CD14-positive monocyte (primary cell): ENCODE data around the gene ADGRF3. TPM values are rescaled to one million over a fixed set of nuclear protein-coding genes. Genes with fewer than 3 reads are reported as not detected.

Experiments used
- DNase-seq, 3 donors: peaks; one replicate each; pipeline ENCODE4 v3.0.0-alpha.2; 2011 to 2022
- H2AFZ ChIP-seq: 2 replicates; pipeline ENCODE4 v1.6.0; 2012; ENCODE audit warnings: mild to moderate bottlenecking, low read depth, low read length, inconsistent platforms; ENCODE audit not compliant: insufficient read depth, poor library complexity, severe bottlenecking
- H3K27ac ChIP-seq, 2 donors: 1 replicate in 1 of 2; 2 replicates in 1 of 2; pipeline ENCODE4 v1.5.1; 2012 to 2013; ENCODE audit warnings: low read length in 2 of 2, control low read depth in 1 of 2, inconsistent platforms in 1 of 2, low read depth in 1 of 2, mild to moderate bottlenecking in 1 of 2
- H3K27me3 ChIP-seq, 2 donors: one replicate each; pipeline versions ENCODE4 v1.6.0 to v1.6.1; 2011 to 2013; ENCODE audit warnings: low read length in 2 of 2; ENCODE audit not compliant: control insufficient read depth in 2 of 2, insufficient read depth in 2 of 2
- H3K36me3 ChIP-seq, 2 donors: replicated peaks in 1 of 2; 1 replicate in 1 of 2; 2 replicates in 1 of 2; pipeline versions ENCODE4 v1.5.1 to v1.6.1; 2012 to 2013; ENCODE audit warnings: low read length in 2 of 2, control low read depth in 1 of 2, inconsistent platforms in 1 of 2, mild to moderate bottlenecking in 1 of 2; ENCODE audit not compliant: insufficient read depth in 2 of 2, control insufficient read depth in 1 of 2
- H3K4me1 ChIP-seq, 2 donors: 1 replicate in 1 of 2; 2 replicates in 1 of 2; pipeline versions ENCODE4 v1.5.1 to v1.6.1; 2012 to 2013; ENCODE audit warnings: low read length in 2 of 2, control low read depth in 1 of 2, inconsistent platforms in 1 of 2, mild to moderate bottlenecking in 1 of 2, moderate library complexity in 1 of 2; ENCODE audit not compliant: insufficient read depth in 2 of 2, control insufficient read depth in 1 of 2
- H3K4me2 ChIP-seq: replicated peaks from 2 replicates; pipeline ENCODE3; 2012; ENCODE audit warnings: low read length, moderate library complexity, mild to moderate bottlenecking; ENCODE audit not compliant: poor library complexity, severe bottlenecking; ENCODE audit errors: extremely low read depth
- H3K4me3 ChIP-seq, 3 experiments: fragments of 200-600 bp in 1 of 3; sonication (generic) in 1 of 3; replicated peaks in 1 of 3; 1 replicate in 2 of 3; 2 replicates in 1 of 3; pipeline ENCODE4 v1.5.1; 2011 to 2013; ENCODE audit warnings: low read length in 3 of 3, mild to moderate bottlenecking in 3 of 3, control low read depth in 2 of 3, low read depth in 2 of 3, inconsistent platforms in 1 of 3, moderate library complexity in 1 of 3
- H3K79me2 ChIP-seq: 2 replicates; pipeline ENCODE4 v1.6.0; 2012; ENCODE audit warnings: mild to moderate bottlenecking, control low read depth, inconsistent platforms, low read length, moderate library complexity; ENCODE audit not compliant: insufficient read depth
- H3K9ac ChIP-seq: 2 replicates; pipeline ENCODE4 v1.6.0; 2017; ENCODE audit warnings: low read length, mild to moderate bottlenecking; ENCODE audit not compliant: insufficient read depth, poor library complexity, severe bottlenecking
- H3K9me3 ChIP-seq, 2 donors: replicated peaks in 1 of 2; 1 replicate in 1 of 2; 2 replicates in 1 of 2; pipeline versions ENCODE4 v1.5.1 to v1.6.1; 2012 to 2013; ENCODE audit warnings: low read length in 2 of 2, control low read depth in 1 of 2; ENCODE audit not compliant: control insufficient read depth in 1 of 2, insufficient read depth in 1 of 2
- H4K20me1 ChIP-seq: 2 replicates; pipeline ENCODE4 v1.6.0; 2012; ENCODE audit warnings: mild to moderate bottlenecking, low read length, control low read depth, moderate library complexity; ENCODE audit not compliant: insufficient read depth
- H3K27ac Mint-ChIP-seq, 7 donors: one replicate each; pipeline ENCODE4 v1.8.0; 2020; ENCODE audit warnings: mild to moderate bottlenecking in 7 of 7, mixed read lengths in 7 of 7, moderate library complexity in 6 of 7, inconsistent platforms in 2 of 7
- H3K27me3 Mint-ChIP-seq, 3 donors: one replicate each; pipeline ENCODE4 v1.8.0; 2021 to 2022; ENCODE audit warnings: low read depth in 3 of 3, mild to moderate bottlenecking in 3 of 3, mixed read lengths in 3 of 3, moderate library complexity in 3 of 3, inconsistent platforms in 1 of 3
- H3K36me3 Mint-ChIP-seq, 2 donors: one replicate each; pipeline ENCODE4 v1.8.0; 2020; ENCODE audit warnings: mixed read lengths in 2 of 2, inconsistent platforms in 1 of 2, mild to moderate bottlenecking in 1 of 2
- H3K4me1 Mint-ChIP-seq: one replicate; pipeline ENCODE4 v1.8.0; 2020; ENCODE audit warnings: mild to moderate bottlenecking, mixed read lengths
- H3K4me3 Mint-ChIP-seq, 2 donors: one replicate each; pipeline ENCODE4 v1.8.0; 2020; ENCODE audit warnings: mild to moderate bottlenecking in 2 of 2, mixed read lengths in 2 of 2, moderate library complexity in 1 of 2
- H3K9me3 Mint-ChIP-seq, 7 donors: one replicate each; pipeline ENCODE4 v1.8.0; 2020 to 2022; ENCODE audit warnings: mixed read lengths in 7 of 7, mild to moderate bottlenecking in 6 of 7, moderate library complexity in 6 of 7, inconsistent platforms in 2 of 7
- WGBS: methylation state at CpG from one replicate; pipeline ENCODE4 v1.1.5; 2013; ENCODE audit warnings: missing lambda C conversion rate; ENCODE audit not compliant: insufficient coverage; 5-methylcytosine and 5-hydroxymethylcytosine counted together
- intact Hi-C, 2 donors: fragments of 100-400 bp; cut with micrococcal nuclease; formaldehyde crosslinking; loops; one replicate each; pipeline versions ENCODE4 v1.15.0 to v1.15.1; 2023
- polyA plus RNA-seq, 3 donors: library from polyadenylated mRNA; depleted of rRNA in 1 of 3; unstranded in 2 of 3; stranded (reverse) in 1 of 3; fragments of 300-500 nt in 2 of 3; fragments of >200 nt in 1 of 3; fragmentation: Illumina TruSeq in 2 of 3; gene quantifications; 1 replicate in 2 of 3; 2 replicates in 1 of 3; pipeline ENCODE4 v1.2.3, GENCODE V29; 2012 to 2021
- TF ChIP-seq, protein P1 (sequence below): fragments of 200-600 bp; IDR thresholded peaks from one replicate; pipeline ENCODE4 v1.8.0; 2022; ENCODE audit warnings: antibody characterized with exemption, mild to moderate bottlenecking

ADGRF3 gene
- polyA plus RNA-seq, 3 donors = 0.33 TPM; not detected in 2

DNA sequence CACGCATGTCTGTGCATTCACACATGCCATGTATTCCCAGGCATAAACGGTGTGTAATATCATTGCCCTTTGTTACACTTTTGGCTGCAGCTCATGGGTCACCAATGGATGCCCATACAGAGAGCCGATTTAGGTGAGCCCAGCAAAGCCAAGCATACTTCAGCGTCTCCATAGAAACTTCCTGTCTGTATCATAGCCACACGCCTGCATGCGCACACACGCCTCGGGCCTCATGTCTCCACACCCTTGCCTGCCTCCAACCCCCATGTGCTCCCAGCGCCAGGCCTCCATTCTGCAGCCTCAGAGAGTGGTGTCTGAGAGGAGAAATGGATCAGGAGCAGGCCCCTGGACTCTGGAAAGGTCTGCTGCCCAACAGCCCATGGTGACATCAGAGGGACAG lies 34.1 kb downstream of the ADGRF3 start:
- Mint-ChIP-seq H3K27me3 (peaks cover 0 to 3% (median 0%) of the 10 kb centered on the region in 3 donors), H3K9me3 (peaks cover 0 to 1% (median 0%) of the 10 kb centered on the region in 7 donors), H3K27ac (no peak overlapping the region), H3K36me3 (peaks cover 0 to 3% of the 10 kb centered on the region in 2 donors), H3K4me1 (no peaks in the 10 kb centered on the region), H3K4me3 (no peak overlapping the region)
- no peaks in the 10 kb centered on the region for H3K79me2 ChIP-seq
- no peaks in the 10 kb centered on the region for H3K9me3 ChIP-seq
- WGBS = 93% methylated on average over 4 of the region's 9 CpGs
- H3K4me2 ChIP-seq = no peak overlapping the region
- H3K4me3 ChIP-seq = no peak overlapping the region
- no peaks in the 10 kb centered on the region for H3K36me3 ChIP-seq
- H3K27me3 ChIP-seq = no peaks in the 10 kb centered on the region
- no peak overlapping the region for H3K9ac ChIP-seq
- no peak overlapping the region for H3K27ac ChIP-seq
- TF ChIP-seq, protein P1, sequence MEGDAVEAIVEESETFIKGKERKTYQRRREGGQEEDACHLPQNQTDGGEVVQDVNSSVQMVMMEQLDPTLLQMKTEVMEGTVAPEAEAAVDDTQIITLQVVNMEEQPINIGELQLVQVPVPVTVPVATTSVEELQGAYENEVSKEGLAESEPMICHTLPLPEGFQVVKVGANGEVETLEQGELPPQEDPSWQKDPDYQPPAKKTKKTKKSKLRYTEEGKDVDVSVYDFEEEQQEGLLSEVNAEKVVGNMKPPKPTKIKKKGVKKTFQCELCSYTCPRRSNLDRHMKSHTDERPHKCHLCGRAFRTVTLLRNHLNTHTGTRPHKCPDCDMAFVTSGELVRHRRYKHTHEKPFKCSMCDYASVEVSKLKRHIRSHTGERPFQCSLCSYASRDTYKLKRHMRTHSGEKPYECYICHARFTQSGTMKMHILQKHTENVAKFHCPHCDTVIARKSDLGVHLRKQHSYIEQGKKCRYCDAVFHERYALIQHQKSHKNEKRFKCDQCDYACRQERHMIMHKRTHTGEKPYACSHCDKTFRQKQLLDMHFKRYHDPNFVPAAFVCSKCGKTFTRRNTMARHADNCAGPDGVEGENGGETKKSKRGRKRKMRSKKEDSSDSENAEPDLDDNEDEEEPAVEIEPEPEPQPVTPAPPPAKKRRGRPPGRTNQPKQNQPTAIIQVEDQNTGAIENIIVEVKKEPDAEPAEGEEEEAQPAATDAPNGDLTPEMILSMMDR = no peak
- no peaks in the 10 kb centered on the region for H4K20me1 ChIP-seq
- intact Hi-C loops = no loop called here
- H3K4me1 ChIP-seq = no peaks in the 10 kb centered on the region
- no peak for DNase-seq
- no peak overlapping the region for H2AFZ ChIP-seq

DNA sequence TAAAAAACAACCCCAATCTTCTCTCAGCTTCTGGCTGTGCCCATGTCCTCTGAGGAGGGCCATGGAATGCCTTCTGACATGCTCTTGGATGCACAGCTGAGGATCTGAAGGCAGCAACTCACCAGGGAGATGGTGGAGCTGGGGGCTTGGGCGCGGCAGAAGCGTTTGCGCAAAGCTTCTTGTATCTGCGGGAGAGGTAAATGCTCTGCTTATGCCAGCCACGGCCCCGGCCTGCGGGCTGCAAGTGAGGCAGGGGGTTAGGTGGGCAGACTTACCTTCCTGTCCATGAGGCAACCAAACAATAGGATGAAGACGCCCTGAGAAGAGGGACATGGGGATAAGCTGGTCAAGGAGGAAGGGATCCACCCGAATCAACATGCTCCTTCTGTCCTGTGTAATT lies 36.7 kb downstream of the ADGRF3 start:
- Histone ChIP-seq H3K36me3 (no peaks in the 10 kb centered on the region), H3K4me3 (no peak overlapping the region), H3K4me1 (no peaks in the 10 kb centered on the region), H3K9ac (no peak overlapping the region), H3K79me2 (no peaks in the 10 kb centered on the region), H3K27ac (no peak overlapping the region), H3K27me3 (no peaks in the 10 kb centered on the region), H3K4me2 (no peak overlapping the region), H3K9me3 (no peaks in the 10 kb centered on the region), H2AFZ (no peak overlapping the region), H4K20me1 (no peaks in the 10 kb centered on the region)
- WGBS = 90% methylated on average over 5 of the region's 10 CpGs
- peaks cover 0 to 1% (median 0%) of the 10 kb centered on the region in 7 donors for H3K9me3 Mint-ChIP-seq
- peaks cover 0 to 2% (median 2%) of the 10 kb centered on the region in 3 donors for H3K27me3 Mint-ChIP-seq
- intact Hi-C loops = no loop called here
- H3K36me3 Mint-ChIP-seq = peaks cover 0 to 3% of the 10 kb centered on the region in 2 donors
- no peaks in the 10 kb centered on the region for H3K4me1 Mint-ChIP-seq
- H3K27ac Mint-ChIP-seq = no peak overlapping the region
- TF ChIP-seq, protein P1 = no peak
- DNase-seq = no peak
- no peak overlapping the region for H3K4me3 Mint-ChIP-seq
